PC-9 (cell line): ENCODE data around the gene IGIP.

Experiments used
- CTCF ChIP-seq: fragments of 200-600 bp; sonication (generic); conservative IDR thresholded peaks from 2 replicates; pipeline ENCODE4 v1.6.1; 2017; ENCODE audit warnings: mixed run types, antibody characterized with exemption, mild to moderate bottlenecking, moderate library complexity
- EZH2 ChIP-seq: fragments of 200-600 bp; sonication (generic); IDR thresholded peaks from 2 replicates; pipeline ENCODE4 v1.8.0; 2017; ENCODE audit warnings: antibody characterized with exemption, low read depth

DNA sequence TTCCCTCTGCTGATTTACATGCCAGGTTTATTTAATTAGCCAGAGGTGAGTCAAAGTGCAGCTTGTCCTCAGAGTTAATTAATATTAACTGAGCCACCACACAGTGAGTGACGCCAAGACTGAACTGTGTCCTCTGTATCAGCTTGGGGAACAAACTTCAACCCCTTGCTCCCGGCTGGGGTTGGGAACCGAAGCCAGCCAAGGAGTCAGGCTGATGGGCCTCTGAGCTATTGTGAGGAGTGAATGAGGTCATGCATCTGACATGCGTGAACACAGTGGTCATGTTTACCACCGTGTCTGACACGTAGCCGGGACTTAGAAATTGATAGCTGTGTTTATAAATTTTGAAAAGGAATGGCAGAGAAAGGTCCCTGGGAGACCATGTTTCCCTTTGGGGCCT is 17.1 kb downstream of the IGIP start:
- TF ChIP-seq CTCF (no peak), EZH2 (no peak)
